ENCODE results near the gene KIF18B.

KIF18B gene

GRCh38 chr17:44922746-44923470, 24.7 kb downstream of the KIF18B start:
- no peak overlapping the region for H3K4me3 ChIP-seq (ENCODE audit: low read length)
- no peak for TF ChIP-seq ZNF274 (IDR thresholded peaks at IDR 0.05; ENCODE audit: low read depth, low read length)

DNA sequence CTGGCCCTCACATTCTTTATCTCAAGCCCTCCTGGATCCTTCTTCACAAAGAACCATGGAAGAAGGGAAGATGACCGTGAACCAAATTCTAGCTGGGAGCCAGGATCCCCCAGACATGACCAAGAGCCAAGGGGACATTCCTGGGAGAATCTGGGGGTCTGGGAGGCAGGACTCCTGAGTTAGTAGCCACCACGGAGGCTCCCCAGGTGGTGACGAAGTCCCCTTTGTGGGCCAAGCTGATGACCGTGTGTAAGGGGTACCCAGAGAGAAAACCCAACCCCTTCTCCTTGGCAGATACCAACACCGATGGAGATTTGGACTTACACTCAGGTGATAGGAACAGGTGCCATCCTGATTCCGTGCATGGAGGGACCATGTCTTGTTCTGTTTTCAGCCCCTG, 25.4 kb downstream of the KIF18B start:
- TF ChIP-seq ZNF274 (IDR thresholded peaks at IDR 0.05; ENCODE audit: low read depth, low read length), result no peak
- no peak overlapping the region for H3K4me3 ChIP-seq (ENCODE audit: low read length)

GRCh38 chr17:44921122-44921882, 26.3 kb downstream of the KIF18B start:
- no peak for TF ChIP-seq ZNF274 (IDR thresholded peaks at IDR 0.05; ENCODE audit: low read depth, low read length)
- no peak overlapping the region for H3K4me3 ChIP-seq (ENCODE audit: low read length)

- TF ChIP-seq ZNF274 (IDR thresholded peaks at IDR 0.05; ENCODE audit: low read depth, low read length), result no peak
- H3K4me3 ChIP-seq (ENCODE audit: low read length), result no peak overlapping the region
Observed at GRCh38 chr17:44920565-44920940, 27.0 kb downstream of the KIF18B start.

DNA sequence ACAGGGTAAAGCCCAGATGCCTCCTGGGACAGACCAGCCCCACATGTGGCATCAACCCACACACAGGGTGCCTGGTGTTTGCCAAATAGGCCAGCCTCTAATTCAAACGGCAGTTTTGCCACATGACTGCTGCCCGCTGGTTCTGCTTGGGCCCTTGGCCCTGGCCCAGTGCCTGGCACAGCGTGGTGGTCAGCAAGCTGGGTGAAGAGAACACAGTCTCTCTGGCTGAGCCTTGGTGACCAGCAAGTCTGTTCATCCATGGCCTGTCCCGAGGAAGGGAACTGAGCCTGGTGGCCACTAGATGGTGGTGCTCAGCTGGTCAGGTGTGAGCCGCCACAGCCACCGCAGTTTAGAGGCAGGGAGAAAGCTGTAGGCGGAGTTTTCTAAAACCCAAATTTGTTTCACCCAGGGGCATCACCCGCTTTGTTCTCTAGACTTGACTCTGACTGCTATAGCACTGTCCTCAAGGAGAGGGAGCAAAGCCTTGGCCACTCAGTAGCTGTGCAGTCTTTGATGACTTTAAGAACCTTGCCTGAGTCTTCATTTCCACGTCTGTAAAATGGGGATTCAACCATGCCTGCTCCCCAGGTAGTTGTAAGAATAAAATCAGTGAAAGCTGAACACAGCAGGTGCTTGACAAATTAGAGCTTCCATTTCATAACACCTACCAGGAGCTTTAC, 27.5 kb downstream of the KIF18B start:
- TF ChIP-seq ZNF274 (IDR thresholded peaks at IDR 0.05; ENCODE audit: low read depth, low read length), result no peak

DNA sequence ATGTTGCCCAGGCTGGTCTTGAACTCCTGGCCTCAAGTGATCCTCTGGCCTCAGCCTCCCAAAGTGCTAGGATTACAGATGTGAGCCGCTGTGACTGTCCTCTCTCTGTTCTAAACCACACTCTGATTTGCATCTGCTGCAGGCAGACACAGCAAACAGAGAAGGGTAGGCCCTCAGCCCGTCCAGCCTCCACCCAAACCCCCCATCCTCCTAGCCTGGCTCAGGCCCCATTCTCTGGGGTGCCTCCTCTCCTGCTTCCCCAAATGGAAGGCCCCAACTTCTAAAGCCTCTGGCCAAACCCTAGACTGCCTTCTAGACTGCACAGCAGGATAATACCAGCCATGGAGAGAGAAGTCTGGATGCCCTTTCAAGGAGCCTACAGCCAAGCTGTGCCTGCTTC, 28.2 kb downstream of the KIF18B start:
- no peak overlapping the region for H3K4me3 ChIP-seq (ENCODE audit: low read length)
- no peak for TF ChIP-seq ZNF274 (IDR thresholded peaks at IDR 0.05; ENCODE audit: low read depth, low read length)

More for the DNA sequence above, 27.5 kb downstream of the KIF18B start:
- no peak overlapping the region for H3K4me3 ChIP-seq (ENCODE audit: low read length)

DNA sequence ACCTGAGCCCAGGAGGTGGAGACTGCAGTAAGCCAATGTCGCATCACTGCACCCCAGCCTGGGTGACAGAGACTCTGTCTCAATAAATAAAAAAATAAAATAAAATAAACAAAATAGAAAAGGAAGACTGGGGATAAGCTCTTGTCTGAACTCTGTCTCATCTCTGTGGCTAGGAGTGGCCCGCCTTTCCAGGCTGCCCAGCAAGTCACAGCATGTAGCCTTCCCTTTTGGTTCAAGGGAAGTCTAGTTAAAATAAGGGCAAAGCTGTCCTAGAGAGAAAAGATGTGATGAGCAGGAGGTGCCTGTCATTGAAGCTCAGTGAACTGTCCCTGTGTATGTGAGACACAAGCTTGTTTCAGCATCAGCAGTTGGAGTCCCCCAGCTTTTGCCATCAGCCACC, 29.6 kb downstream of the KIF18B start:
- H3K4me3 ChIP-seq (ENCODE audit: low read length), result no peak overlapping the region
- TF ChIP-seq ZNF274 (IDR thresholded peaks at IDR 0.05; ENCODE audit: low read depth, low read length), result no peak

DNA sequence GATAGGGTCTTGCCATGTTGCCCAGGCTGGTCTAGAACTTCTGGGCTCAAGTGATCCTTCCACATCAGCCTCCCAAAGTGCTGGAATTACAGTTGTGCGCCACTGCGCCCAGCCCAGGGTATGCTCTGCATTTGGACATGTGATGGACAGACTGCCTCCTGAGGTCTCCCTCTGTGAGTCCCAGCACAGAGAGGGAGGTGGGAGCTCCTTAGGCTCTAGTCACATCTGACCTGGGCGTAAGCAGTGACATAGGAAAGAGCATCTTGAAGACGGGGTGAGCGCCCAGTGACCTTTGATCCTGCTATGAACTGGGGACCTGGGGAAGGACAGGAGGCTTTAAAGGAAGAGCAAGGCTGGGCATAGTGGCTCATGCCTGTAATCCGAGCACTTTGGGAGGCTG, 30.1 kb downstream of the KIF18B start:
- no peak overlapping the region for H3K4me3 ChIP-seq (ENCODE audit: low read length)
- TF ChIP-seq ZNF274 (IDR thresholded peaks at IDR 0.05; ENCODE audit: low read depth, low read length), result no peak

GRCh38 chr17:44916781-44917241, 30.8 kb downstream of the KIF18B start:
- no peak overlapping the region for H3K4me3 ChIP-seq (ENCODE audit: low read length)
- no peak for TF ChIP-seq ZNF274 (IDR thresholded peaks at IDR 0.05; ENCODE audit: low read depth, low read length)

GRCh38 chr17:44915862-44916780, 31.5 kb downstream of the KIF18B start:
- H3K4me3 ChIP-seq (ENCODE audit: low read length), result no peak overlapping the region
- TF ChIP-seq ZNF274 (IDR thresholded peaks at IDR 0.05; ENCODE audit: low read depth, low read length), result no peak

DNA sequence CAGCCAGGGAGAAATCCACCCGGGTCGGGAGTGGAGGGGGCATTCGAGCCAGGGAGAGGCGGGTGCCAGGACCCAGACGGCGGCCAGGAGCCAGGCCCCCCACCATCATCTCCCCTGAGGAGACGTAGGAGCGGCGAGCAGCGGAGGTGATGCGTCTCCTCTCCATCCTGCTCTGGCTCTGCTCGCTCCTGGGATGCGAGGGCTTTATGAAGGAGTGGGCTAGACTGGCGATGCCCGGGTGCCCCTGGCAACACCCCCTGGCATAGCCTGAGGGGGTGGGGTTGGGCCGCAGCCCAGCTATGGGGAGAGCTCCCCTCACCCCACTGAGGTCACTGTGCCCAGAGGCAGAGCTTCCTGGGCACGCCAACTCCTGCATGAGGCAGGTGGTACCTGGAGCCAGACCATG, 32.2 kb downstream of the KIF18B start, which contains the start of gene GFAP:
TSS of gene GFAP (minus strand) at position 180 of the 406 bp plus-strand sequence. CDS start at position 166, 14 bp downstream.
- TF ChIP-seq ZNF274 (IDR thresholded peaks at IDR 0.05; ENCODE audit: low read depth, low read length), result no peak
- H3K4me3 ChIP-seq (ENCODE audit: low read length), result no peak within 1 kb of the TSS

GRCh38 chr17:44914698-44915271, 32.8 kb downstream of the KIF18B start:
- H3K4me3 ChIP-seq (ENCODE audit: low read length), result no peak overlapping the region

GRCh38 chr17:44914148-44914547, 33.4 kb downstream of the KIF18B start:
- H3K4me3 ChIP-seq (ENCODE audit: low read length), result no peak overlapping the region
- TF ChIP-seq ZNF274 (IDR thresholded peaks at IDR 0.05; ENCODE audit: low read depth, low read length), result no peak

More at GRCh38 chr17:44914698-44915271, 32.8 kb downstream of the KIF18B start:
- no peak for TF ChIP-seq ZNF274 (IDR thresholded peaks at IDR 0.05; ENCODE audit: low read depth, low read length)

All from GM08714 (cell line).